OCI-LY7 (cell line): ENCODE data around the gene RTCA.

Experiments
- CTCF ChIP-seq: fragments of 200-600 bp; sonication (generic); conservative IDR thresholded peaks from 2 replicates; pipeline ENCODE4 v1.5.1; 2014; ENCODE audit warnings: mild to moderate bottlenecking, antibody characterized with exemption, low read length, moderate library complexity, mixed read lengths
- EZH2phosphoT487 ChIP-seq: fragments of 200-600 bp; sonication (generic); IDR thresholded peaks from 2 replicates; pipeline ENCODE4 v1.6.1; 2018; ENCODE audit warnings: low read depth, borderline replicate concordance, mild to moderate bottlenecking, mixed run types, antibody characterized with exemption, low read length, moderate library complexity, mixed read lengths

- TF ChIP-seq EZH2phosphoT487 (no peak), CTCF (no peak)
These were observed 62.1 kb downstream of the RTCA start for GRCh38 chr1:100328133-100328532.
